ENCODE data around the gene SLC1A2. TPM values are rescaled to one million over a fixed set of nuclear protein-coding genes. Genes with fewer than 3 reads are reported as not detected.

The SLC1A2 gene
- total and polyA plus RNA-seq, 2 experiments from 2014 or later, result 0.70 to 2.8 TPM

GRCh38 chr11:35454362-35454761, 35.0 kb upstream of the SLC1A2 start:
- no peak for DNase-seq (ENCODE audit: low spot score)
- H3K4me1 ChIP-seq (ENCODE audit: insufficient read depth), result no peaks in the 10 kb centered on the region
- no peaks in the 10 kb centered on the region for H3K36me3 Mint-ChIP-seq (ENCODE audit: low read depth)
- H3K4me3 ChIP-seq, result no peak overlapping the region
- no peaks in the 10 kb centered on the region for H3K27me3 ChIP-seq (ENCODE audit: insufficient read depth)
- H3K9me2 ChIP-seq (ENCODE audit: insufficient read depth), result no peaks in the 10 kb centered on the region
- H3K27me3 Mint-ChIP-seq (ENCODE audit: insufficient read depth, low read depth, poor library complexity), result no peaks in the 10 kb centered on the region
- TF ChIP-seq POLR2AphosphoS5 (IDR thresholded peaks at IDR 0.05; ENCODE audit: low read depth), result no peak
- no peak for TF ChIP-seq REST (IDR thresholded peaks at IDR 0.05; ENCODE audit: unreplicated experiment)
- no peak for TF ChIP-seq ZNF331 (CRISPR knock-in tag; IDR thresholded peaks at IDR 0.05; ENCODE audit: low read depth)
- no peak for TF ChIP-seq ETS1 (IDR thresholded peaks at IDR 0.05)
- TF ChIP-seq ZNF462 (CRISPR knock-in tag; IDR thresholded peaks at IDR 0.05), result no peak
- no peak for TF ChIP-seq EZH2 (IDR thresholded peaks at IDR 0.05; ENCODE audit: low read depth, unreplicated experiment)
- TF ChIP-seq ZNF114 (CRISPR knock-in tag; IDR thresholded peaks at IDR 0.05), result no peak
- TF ChIP-seq CTCF (conservative IDR thresholded peaks at IDR 0.05; ENCODE audit: low read depth in 2 of 2), result no peak
- no peak for TF ChIP-seq JUNB (IDR thresholded peaks at IDR 0.05; ENCODE audit: unreplicated experiment)
- H3K4me3 Mint-ChIP-seq, result no peak overlapping the region
- H3K27ac ChIP-seq (ENCODE audit: low read depth), result no peak overlapping the region
- no peaks in the 10 kb centered on the region for H3K79me2 ChIP-seq (replicated peaks; ENCODE audit: insufficient read depth)
- H3F3A ChIP-seq (replicated peaks; ENCODE audit: low read depth), result no peaks in the 10 kb centered on the region
- H4K20me1 ChIP-seq (replicated peaks; ENCODE audit: insufficient read depth), result no peaks in the 10 kb centered on the region
- no peak overlapping the region for H3K4me2 ChIP-seq
- no peaks in the 10 kb centered on the region for H3K9me3 Mint-ChIP-seq
- no peak for ATAC-seq
- H3K36me3 ChIP-seq (ENCODE audit: insufficient read depth), result no peaks in the 10 kb centered on the region
- H2AFZ ChIP-seq, result no peak overlapping the region
- H3K4me1 Mint-ChIP-seq, result peaks cover 3% of the 10 kb centered on the region; the same call in 1 of the 3 replicates
- no peak overlapping the region for H3K27ac Mint-ChIP-seq

All from GM23338 (cell line).